ENCODE measurements around the gene AIRE.

- TF ChIP-seq, protein P1, sequence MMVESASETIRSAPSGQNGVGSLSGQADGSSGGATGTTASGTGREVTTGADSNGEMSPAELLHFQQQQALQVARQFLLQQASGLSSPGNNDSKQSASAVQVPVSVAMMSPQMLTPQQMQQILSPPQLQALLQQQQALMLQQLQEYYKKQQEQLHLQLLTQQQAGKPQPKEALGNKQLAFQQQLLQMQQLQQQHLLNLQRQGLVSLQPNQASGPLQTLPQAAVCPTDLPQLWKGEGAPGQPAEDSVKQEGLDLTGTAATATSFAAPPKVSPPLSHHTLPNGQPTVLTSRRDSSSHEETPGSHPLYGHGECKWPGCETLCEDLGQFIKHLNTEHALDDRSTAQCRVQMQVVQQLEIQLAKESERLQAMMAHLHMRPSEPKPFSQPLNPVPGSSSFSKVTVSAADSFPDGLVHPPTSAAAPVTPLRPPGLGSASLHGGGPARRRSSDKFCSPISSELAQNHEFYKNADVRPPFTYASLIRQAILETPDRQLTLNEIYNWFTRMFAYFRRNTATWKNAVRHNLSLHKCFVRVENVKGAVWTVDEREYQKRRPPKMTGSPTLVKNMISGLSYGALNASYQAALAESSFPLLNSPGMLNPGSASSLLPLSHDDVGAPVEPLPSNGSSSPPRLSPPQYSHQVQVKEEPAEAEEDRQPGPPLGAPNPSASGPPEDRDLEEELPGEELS (CRISPR knock-in tag; IDR thresholded peaks at IDR 0.05): no peak
- TF ChIP-seq CTCF (IDR thresholded peaks at IDR 0.05) (no peak), ZNF138 (CRISPR knock-in tag; conservative IDR thresholded peaks at IDR 0.05) (no peak), CBFB (CRISPR knock-in tag; IDR thresholded peaks at IDR 0.05; ENCODE audit: low read depth) (no peak), STAT6 (CRISPR knock-in tag; conservative IDR thresholded peaks at IDR 0.05; ENCODE audit: low read depth) (no peak), JUN (CRISPR knock-in tag; IDR thresholded peaks at IDR 0.05) (no peak), CREM (CRISPR knock-in tag; IDR thresholded peaks at IDR 0.05) (no peak), PRDM15 (CRISPR knock-in tag; IDR thresholded peaks at IDR 0.05) (no peak), MLX (CRISPR knock-in tag; IDR thresholded peaks at IDR 0.05) (no peak), SMAD4 (CRISPR knock-in tag; IDR thresholded peaks at IDR 0.05) (no peak)
- TF ChIP-seq, protein P2, sequence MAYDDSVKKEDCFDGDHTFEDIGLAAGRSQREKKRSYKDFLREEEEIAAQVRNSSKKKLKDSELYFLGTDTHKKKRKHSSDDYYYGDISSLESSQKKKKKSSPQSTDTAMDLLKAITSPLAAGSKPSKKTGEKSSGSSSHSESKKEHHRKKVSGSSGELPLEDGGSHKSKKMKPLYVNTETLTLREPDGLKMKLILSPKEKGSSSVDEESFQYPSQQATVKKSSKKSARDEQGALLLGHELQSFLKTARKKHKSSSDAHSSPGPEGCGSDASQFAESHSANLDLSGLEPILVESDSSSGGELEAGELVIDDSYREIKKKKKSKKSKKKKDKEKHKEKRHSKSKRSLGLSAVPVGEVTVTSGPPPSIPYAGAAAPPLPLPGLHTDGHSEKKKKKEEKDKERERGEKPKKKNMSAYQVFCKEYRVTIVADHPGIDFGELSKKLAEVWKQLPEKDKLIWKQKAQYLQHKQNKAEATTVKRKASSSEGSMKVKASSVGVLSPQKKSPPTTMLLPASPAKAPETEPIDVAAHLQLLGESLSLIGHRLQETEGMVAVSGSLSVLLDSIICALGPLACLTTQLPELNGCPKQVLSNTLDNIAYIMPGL (CRISPR knock-in tag; IDR thresholded peaks at IDR 0.05): no peak
Observed at GRCh38 chr21:44282370-44282769, 3.3 kb upstream of the AIRE start.
